HG03520 (cell line): ENCODE measurements around the gene SIGLEC10.
"Not testable (repeated sequence)": the region's sequence is repeated elsewhere in the genome, so short reads cannot be mapped to it uniquely, and the experiment has no call there.

Source experiments
- ATAC-seq: cut with Tn5 transposase; IDR thresholded peaks from one replicate; pipeline ENCODE4 v1.9.1; 2021; ENCODE audit warnings: mild to moderate bottlenecking, moderate library complexity; ENCODE audit not compliant: unreplicated experiment

SIGLEC10 gene

DNA sequence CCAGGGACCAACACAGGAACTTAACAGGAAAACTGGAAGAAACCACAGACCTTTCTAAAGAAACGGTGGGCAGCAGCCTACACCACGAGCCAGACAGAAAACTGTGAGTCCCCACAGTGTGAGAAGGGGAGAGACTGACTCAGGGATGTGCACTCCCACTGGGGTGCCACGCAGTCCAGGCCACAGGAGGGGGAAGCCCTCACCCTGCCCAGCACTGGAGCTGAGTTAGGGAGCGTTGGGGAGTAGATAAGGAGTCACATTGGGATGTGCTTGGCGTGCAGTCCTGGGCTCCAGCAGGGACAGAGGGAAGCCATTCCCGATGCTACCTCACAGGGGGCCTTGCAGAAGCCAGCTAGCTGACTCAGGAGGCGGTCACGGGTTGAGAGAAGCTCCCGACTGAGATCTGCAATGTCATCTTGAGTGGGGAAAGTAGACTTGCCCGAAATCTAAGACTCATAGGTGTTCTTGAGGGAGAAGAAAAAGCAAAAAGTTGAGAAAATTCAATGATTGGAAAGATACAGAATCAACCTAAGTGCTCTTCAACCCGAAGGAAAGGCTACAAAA is 23.5 kb upstream of the SIGLEC10 start:
- ATAC-seq = no peak

DNA sequence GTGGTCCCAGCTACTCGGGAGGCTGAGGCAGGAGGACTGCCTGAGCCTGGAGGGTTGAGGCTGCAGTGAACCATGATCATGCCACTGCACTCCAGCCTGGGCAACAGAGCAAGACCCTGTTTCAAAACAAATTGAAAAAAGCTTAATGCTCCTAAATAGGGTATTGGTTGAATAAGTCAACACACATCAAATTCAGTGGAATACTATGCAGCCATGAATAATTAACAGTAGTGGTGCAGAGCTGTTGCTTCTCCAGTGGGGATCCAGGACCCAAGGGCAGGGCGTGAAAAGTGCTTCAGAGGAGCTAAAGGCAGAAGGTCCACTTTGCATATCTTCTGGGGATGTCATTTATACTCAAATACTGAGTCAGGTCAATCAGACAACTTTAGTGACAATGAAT is 22.6 kb upstream of the SIGLEC10 start:
- no peak for ATAC-seq

DNA sequence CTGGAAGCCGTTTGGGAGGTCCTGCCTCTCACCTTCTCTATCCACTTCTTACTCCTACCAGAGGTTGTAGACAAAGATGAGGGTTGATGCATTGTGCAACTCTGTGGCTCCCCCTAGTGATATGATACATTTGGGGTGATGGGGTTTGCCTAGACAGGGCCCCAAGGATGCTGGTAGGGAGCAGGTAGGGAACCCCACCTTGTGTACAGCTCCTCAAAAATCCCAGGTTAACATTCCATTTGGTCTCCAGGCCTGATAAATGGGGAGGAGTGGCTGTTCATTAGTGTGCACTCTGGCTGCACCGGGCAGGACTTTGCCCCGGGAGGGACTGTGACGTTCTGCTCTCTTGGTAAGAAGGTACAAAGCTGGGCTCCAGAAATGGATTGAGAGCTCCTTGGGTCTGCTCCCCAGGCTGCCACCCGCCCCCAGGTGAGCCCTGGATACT is 21.6 kb upstream of the SIGLEC10 start:
- ATAC-seq = no peak

DNA sequence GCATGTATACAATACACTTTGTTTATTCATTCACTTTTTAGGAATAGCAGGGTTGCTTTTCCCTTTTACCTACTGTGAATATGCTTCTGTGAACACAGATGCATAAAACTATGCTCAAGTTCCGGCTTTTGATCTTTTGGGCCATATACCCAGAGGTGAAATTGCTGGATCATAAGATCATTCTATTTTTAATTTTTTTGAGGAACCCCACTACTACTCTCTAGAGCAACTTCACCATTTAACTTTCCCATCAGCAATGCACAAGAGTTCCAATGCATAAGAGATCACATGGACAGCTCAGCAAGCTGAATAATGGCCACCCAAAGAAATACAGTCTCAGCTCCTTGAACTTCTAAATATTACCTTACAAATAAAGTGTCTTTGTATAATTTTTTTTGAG is 17.0 kb upstream of the SIGLEC10 start:
- ATAC-seq = no peak

DNA sequence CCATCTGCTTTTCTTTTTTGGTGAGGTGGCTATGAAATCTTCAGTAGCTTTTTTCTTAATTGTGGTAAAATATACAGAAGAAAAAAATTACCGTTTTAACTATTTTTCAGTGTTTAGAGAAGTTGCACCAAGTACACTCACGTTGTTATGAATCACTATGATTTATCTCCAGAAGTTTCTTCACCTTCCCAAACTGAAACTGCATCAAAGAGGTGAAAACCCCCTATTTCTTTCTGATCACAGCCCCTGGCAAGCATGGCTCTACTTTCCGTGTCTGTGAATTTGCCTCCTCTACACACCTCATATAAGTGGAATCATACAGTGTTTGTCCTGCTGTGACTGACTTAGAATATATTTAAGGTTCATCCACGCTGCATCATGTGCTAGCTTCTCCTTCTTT is 15.6 kb upstream of the SIGLEC10 start:
- no peak for ATAC-seq

DNA sequence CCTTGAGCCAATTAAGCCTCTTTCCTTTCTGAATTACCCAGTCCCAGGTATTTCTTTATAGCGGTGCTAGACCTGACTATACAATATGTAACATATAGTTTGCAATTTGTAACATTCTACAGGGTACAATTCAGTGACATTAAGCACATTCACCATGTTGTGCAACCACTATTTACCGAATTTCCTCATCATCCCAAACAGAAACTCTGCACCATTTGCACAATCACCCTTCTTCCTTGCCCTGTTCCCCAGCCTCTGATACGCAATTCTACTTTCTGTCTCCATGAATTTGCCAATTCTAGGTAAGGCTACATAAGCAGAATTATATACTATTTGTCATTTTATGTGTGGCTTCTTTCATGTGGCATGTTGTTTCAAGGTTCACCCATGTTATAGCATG is 13.7 kb upstream of the SIGLEC10 start:
- ATAC-seq = no peak

DNA sequence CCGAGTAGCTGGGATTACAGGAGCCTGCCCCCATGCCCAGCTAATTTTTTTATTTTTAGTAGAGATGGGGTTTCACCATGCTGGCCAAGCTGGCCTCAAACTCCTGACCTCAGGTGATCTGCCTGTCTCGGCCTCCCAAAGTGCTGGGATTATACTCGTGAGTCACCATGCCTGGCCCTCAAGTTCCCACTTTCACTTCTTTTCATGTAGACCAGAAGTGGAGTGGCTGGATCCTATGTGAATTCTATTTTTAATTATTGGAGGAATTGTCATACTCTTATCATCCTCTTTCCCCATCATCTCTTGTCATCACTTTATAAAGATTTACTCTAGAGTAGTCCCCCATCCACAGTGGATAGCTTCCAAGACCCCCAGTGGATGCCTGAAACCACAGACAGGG is 12.8 kb upstream of the SIGLEC10 start:
- ATAC-seq = no peak

DNA sequence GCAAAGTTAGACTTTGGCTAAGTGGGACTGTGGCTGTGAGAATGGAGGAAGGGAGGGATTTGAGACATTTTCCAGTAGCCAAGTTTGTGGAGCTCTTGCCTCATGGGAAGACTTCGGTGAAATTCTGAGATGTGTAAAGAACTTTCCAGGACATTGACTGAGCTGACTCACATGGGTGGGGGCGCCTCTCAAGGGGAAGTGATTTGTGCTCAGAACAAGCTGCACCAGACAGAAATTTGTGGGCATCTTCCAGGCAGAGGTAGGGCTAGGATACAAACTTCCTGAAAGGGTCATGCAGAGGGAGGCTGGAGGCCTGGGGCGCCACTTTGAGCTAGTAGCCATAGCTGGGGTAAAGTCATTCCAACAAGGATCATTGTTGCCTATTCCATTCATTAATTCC is 9.8 kb upstream of the SIGLEC10 start:
- no peak for ATAC-seq

DNA sequence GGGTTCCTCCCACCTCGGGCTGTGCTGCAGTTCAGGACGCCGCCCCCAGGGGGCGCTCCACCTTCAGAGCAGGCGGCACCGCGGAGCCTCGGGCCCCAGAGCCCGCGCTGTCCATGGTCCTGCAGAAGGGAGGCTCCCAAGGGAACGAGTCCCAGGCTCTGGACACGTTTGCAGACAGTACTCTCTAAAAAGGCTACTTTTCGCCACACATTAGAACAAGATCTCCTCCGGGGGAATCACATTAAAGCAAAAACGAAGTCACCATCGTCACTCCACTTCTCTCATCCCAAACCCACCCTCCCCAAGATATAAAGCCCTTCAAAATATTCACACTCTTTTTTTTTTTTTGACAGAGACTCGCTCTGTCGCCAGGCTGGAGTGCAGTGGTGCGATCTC is 4.6 kb upstream of the SIGLEC10 start:
- ATAC-seq = no peak

DNA sequence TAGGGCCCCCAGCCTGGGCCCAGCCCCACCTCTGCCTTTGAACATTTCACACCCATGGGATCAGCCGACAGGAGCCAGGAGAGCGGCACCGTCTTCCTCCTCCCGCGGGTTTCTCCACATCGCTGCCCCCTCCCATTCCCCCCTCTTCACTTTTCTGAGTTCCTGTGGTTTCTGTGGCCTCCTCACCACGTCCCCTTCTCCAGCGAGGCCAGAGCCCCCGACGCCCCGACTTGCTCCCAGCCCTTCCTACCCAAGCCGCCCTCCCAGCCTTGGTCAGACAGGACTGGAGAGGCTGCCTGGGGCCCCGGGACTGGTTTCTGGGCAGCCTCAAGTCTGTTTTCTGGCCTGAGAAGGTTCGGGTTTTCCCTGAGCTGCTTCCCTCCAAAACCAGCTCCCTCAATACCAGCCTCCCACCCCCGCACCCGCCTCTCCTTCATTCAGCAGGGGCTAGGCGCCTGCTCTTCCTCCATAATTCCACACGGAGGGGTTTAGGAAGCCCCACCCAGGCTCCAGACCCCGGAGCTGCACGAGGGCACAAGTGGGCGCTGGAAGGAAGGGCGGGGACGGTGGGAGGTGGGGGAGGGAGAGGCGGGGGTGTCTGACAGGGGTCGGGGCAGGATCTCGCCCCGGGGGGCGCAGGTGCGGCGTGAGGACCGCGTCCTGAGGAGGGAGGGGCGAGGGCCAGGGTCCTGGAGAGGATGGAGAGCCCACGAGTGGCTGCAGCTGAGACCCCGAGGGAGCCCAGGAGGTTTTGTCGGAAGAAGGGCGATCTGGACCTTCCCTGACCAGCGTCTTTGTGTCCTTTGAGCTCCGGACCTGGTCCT is 4.0 kb upstream of the SIGLEC10 start:
- ATAC-seq = no peak

DNA sequence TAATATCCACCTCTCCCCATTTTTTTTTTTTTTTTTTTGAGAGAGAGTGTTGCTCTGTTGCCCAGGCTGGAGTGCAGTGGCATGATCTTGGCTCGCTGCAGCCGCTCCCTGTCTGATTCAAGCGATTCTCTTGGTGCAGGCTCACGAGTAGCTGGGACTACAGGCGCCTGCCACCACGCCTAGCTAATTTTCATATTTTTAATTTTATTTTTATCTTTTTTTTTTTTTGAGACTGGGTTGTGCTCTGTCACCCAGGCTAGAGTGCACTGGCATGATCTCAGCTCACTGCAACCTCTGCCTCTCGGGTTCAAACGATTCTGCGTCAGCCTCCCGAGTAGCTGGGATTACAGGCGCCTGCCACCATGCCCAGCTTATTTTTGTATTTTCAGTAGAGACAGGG is 3.1 kb upstream of the SIGLEC10 start:
- ATAC-seq = not testable (repeated sequence)

DNA sequence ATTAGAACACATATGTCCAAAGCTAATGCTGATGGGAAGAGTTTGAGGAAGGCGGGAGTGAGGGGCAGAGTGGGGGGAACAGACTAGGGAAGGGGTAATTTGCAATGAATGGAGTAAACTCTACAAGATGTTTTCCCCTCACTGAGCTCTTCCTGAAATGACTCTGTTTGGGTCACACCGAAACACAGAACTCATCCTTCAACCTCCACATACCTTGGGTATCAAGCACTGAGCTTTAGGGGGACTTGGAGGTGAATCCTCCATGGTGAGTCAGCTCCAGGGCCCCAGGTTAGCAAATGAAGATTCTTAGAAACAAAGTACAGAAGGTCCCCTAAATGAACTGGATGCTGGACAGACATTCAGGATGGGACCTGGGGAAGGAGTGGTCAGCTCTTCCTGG is 1.3 kb upstream of the SIGLEC10 start:
- ATAC-seq = no peak

DNA sequence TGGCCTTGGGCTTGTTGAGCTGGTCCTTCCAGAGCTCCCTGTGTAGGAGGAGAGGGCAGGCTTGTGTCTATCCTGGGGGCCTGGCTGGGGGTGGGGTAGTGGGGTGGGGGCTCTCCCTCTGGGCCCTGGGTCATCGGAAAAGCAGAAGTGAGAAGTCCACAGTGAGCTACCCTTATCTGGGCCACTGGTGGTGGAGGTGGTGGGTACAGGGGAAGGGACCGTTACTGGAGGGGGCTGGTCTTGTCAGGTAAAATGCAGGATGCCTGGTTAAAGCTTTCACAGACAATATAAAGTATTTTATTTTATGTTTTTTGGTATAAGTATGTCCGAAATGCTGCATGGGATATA is 342 bp upstream of the SIGLEC10 start:
- ATAC-seq = no peak

DNA sequence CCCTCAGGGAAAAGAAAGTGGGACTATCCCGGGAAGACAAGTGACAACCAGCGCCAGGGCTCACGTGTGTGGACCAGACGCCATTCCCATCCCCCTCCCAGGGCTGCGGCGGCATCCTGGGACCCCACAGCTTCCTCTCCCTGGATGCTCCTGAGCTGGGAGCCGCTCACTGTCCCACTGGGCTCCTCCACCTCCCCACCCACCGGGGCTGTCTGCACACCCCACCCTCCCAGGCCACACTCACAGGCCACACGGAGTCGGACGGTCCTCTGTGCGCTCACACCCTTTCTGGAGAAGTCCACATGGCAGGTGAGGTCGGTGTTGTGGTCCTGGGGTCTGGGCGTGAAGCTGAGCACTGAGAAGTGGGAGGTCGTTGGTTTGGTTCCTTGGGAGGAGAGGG is 1.0 kb downstream of the SIGLEC10 start:
- ATAC-seq = not testable (repeated sequence)

DNA sequence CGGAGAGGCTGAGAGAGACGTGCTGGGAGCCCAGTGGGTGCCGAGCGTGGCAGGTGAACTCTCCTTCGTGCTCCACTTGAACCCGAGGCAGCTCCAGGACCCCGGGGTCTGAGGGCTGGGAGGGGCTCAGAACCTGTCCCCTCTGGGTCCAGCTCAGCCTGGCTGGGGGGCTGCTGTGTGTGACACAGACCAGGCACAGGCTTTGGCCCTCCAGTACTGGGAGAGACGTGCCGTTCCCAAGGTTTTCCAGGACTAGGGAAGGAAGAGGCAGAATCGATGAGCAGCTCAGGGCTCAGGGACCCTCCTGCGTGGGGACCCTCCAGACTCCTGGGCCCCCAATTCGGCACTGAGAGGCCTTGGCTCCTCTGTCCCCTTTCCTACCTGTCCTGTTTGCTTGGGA is 2.3 kb downstream of the SIGLEC10 start:
- no peak for ATAC-seq

DNA sequence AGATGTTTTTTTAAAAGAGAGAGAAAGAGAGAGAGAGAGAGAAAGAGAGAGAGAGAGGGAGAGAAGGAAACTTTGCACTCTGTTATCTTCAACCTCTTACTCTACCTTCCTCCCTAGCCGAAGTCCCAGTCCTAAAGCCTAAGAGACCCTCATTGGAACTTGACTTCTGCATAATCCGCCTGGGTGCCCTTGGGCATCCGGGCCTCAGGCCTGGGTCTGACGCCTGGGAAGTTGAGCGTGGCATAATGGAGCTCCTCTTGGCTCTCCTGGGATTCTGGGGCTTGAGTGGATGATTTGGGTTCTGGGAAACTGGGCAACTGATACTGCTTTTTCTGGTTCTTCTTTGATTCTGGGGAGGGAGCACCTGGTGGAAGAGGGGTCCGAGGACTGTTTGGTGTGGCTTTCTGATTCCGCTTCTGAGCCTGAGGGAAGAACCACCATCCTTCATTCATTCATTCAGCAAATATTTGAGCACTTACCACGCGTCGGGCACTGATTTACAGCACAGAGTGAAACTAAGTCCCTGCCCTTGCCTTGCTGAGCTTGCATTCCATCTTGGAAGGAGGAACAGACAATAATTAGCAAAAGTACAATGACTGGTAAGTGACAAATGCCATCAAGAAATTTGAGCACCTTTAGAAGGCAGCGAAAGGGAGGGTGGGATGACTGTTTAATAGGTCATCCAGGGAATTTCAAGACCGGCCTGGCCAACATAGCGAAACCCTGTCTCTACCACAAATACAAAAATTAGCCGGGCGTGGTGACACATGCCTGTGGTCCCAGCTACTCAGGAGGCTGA is 6.3 kb downstream of the SIGLEC10 start:
- no peak for ATAC-seq

DNA sequence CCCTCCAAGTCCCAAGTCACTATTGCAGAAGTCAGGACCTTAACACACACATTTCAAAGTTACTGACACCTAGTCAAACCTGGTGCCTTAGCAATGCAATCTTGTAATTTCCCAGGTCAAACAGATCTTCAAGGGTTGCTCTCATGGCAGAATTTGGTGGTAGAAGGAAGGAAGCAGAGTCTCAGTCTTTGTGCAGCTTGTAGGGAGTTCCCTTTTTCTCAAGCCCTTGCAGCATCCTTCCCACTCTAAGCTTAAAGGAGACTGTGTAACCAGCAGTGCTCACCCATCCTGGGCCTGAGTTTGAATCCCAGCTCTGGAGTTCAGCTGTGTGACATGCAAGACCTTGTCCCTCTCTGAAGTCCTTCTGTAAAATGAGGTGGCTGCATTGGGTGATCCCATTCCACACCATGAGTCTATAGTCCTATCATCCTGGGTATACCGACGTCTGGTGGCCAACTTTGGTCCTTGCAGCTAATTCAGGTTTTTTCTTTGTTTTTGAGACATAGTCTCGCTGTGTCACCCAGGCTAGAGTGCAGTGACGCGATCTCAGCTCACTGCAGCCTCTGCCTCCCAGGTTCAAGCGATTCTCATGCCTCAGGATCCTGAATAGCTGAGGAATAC is 9.8 kb downstream of the SIGLEC10 start:
- no peak for ATAC-seq

DNA sequence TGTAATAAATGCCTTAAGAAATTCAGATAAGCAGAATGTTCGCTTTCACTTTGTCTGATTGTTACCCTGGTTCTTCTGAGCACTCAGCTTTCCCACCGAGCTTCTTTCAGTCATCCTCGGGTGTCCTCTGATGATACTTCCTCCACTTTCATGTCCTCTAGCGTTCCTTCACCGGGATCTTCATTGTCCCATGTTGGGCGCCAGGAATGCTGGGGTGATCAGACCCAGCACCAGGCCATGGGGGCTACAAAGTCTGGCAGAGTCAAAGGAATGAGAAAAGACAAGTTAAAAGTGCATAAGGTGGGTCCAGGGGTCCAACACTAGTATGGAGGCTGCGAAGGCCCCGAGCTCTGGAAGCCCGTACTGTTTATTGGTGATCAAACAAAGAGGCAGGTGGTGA is 15.3 kb downstream of the SIGLEC10 start:
- ATAC-seq = no peak

DNA sequence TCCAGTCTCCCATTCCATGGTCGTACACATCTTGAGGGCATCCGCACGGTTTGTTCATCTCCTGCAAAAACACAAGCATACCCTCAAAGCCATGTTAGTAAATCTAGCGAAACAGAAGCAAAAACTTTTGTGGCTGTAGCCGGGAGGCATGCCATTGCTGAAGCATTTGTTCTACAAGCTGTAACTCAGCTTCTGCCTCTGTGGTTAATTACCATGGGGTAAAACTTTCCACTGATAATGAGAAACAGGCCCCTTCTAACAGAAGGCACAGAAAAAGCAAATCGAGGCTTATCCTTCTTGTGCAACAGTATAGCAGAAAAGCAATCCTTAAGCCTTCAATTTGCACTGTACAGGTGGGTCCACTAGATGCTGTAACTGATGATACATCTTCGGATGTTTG is 17.5 kb downstream of the SIGLEC10 start:
- ATAC-seq = not testable (repeated sequence)

DNA sequence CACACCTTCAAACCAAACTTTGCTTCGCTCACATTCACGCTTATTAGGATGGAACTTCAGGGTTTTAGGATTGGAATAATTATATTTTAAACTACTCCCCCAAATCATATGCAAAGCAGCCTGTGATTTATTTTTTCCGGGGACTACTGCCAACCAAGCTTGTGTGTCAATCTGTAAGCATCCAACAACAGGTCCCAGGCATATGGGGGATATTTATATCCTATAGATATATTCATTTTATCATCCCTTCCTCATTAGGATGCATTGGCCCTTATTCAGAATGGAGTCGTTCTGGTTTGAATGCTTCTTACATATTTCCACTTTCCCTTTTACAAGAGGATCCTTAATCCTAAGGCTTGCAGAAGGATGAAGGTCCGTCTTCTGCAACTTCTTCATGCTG is 18.2 kb downstream of the SIGLEC10 start:
- no peak for ATAC-seq

DNA sequence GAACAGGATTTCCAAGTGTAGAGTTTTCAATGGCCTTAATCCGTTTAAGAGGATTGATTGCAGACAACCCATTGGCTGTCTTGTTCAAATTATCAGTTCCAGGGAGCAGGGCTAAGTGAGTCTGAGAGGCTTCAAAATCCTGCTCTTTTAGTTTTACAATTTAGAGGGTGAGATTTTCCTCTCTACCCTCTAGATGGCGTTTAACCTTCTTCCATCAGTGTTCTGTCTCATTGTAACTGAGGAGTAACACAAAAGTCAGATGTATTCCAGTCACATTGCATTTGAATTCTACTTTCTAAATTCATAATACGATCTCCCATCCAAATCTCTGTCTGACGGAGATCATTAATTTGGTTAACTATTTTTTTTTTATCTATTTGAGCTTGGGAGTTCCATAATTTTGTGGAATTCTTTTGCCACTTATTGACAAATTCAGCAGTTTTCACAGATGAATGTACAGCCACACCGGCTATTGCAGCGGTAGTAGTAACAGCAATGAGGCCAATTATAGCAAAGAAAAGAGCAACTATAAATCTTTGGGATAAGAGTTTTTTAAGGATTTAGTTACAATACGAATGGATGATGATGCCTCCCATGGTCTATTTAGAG is 19.2 kb downstream of the SIGLEC10 start:
- ATAC-seq = no peak
